Thymus (tissue), 11 donors: ENCODE data around the gene COL11A1. TPM values are rescaled to one million over a fixed set of nuclear protein-coding genes. Genes with fewer than 3 reads are reported as not detected.
"Not testable (repeated sequence)": the region's sequence is repeated elsewhere in the genome, so short reads cannot be mapped to it uniquely, and the experiment has no call there.

ENCODE experiments used
- DNase-seq, 9 donors: peaks; one replicate each; pipeline ENCODE4 v3.0.0-alpha.2; 2013; ENCODE audit warnings: low spot score in 9 of 9, low read depth in 6 of 9, missing footprints in 1 of 9
- H3K27ac ChIP-seq, 2 donors: one replicate each; pipeline ENCODE4 v1.5.1; 2013; ENCODE audit warnings: control low read depth in 1 of 2, low read depth in 1 of 2, low read length in 1 of 2, mild to moderate bottlenecking in 1 of 2, moderate library complexity in 1 of 2
- H3K27me3 ChIP-seq, 2 donors: one replicate each; pipeline ENCODE4 v1.5.1; 2013; ENCODE audit warnings: low read length in 1 of 2; ENCODE audit not compliant: control insufficient read depth in 2 of 2, insufficient read depth in 1 of 2
- H3K36me3 ChIP-seq, 2 donors: one replicate each; pipeline ENCODE4 v1.5.1; 2013; ENCODE audit warnings: low read length in 1 of 2, mild to moderate bottlenecking in 1 of 2, moderate library complexity in 1 of 2; ENCODE audit not compliant: control insufficient read depth in 2 of 2, insufficient read depth in 2 of 2
- H3K4me1 ChIP-seq, 2 donors: one replicate each; pipeline ENCODE4 v1.5.1; 2013; ENCODE audit warnings: low read length in 2 of 2; ENCODE audit not compliant: control insufficient read depth in 2 of 2, insufficient read depth in 2 of 2
- H3K4me3 ChIP-seq, 2 donors: one replicate each; pipeline ENCODE4 v1.5.1; 2013; ENCODE audit warnings: low read length in 2 of 2, control low read depth in 1 of 2, mild to moderate bottlenecking in 1 of 2
- H3K9me3 ChIP-seq, 2 donors: one replicate each; pipeline ENCODE4 v1.5.1; 2013; ENCODE audit warnings: low read length in 1 of 2, mild to moderate bottlenecking in 1 of 2; ENCODE audit not compliant: control insufficient read depth in 2 of 2, insufficient read depth in 1 of 2
- WGBS: extraction: QIAGEN DNeasy Blood & Tissue Kit; methylation state at CpG from one replicate; pipeline ENCODE4 v1.1.7; 2013; 5-methylcytosine and 5-hydroxymethylcytosine counted together
- polyA plus RNA-seq: library from polyadenylated mRNA; stranded (reverse); fragments of 200-250 nt; gene quantifications from one replicate; pipeline ENCODE4 v1.2.3, GENCODE V29; 2013
- total RNA-seq: library from RNA; stranded (reverse); fragments of 120-200 nt; gene quantifications from one replicate; pipeline ENCODE4 v1.2.4, GENCODE V29; 2013
- donor health status: healthy.

The COL11A1 gene
- total and polyA plus RNA-seq, 2 donors = 0.24 to 0.25 TPM

GRCh38 chr1:102842606-102843005, 265.7 kb downstream of the COL11A1 start:
- no peak for DNase-seq
- Histone ChIP-seq H3K36me3 (no peaks in the 10 kb centered on the region), H3K27me3 (no peaks in the 10 kb centered on the region), H3K4me3 (no peak overlapping the region), H3K4me1 (no peaks in the 10 kb centered on the region), H3K9me3 (peaks cover 0 to 6% of the 10 kb centered on the region in 2 donors), H3K27ac (no peak overlapping the region)
- WGBS = 62% methylated on average over 3 of the region's 3 CpGs

- Histone ChIP-seq H3K4me3 (no peak overlapping the region), H3K27me3 (no peaks in the 10 kb centered on the region), H3K4me1 (no peaks in the 10 kb centered on the region), H3K27ac (no peak overlapping the region), H3K9me3 (peaks cover 0 to 6% of the 10 kb centered on the region in 2 donors), H3K36me3 (no peaks in the 10 kb centered on the region)
- 89% methylated on average over 5 of the region's 5 CpGs for WGBS
- no peak for DNase-seq
Measured at GRCh38 chr1:102840741-102841140, 267.6 kb downstream of the COL11A1 start.

GRCh38 chr1:102838016-102838415, 270.3 kb downstream of the COL11A1 start:
- H3K27ac ChIP-seq = no peak overlapping the region
- no peaks in the 10 kb centered on the region for H3K36me3 ChIP-seq
- DNase-seq = no peak
- 91% methylated on average over 4 of the region's 4 CpGs for WGBS
- H3K4me1 ChIP-seq = no peaks in the 10 kb centered on the region
- H3K9me3 ChIP-seq = peaks cover 0 to 8% of the 10 kb centered on the region in 2 donors
- H3K27me3 ChIP-seq = no peaks in the 10 kb centered on the region
- no peak overlapping the region for H3K4me3 ChIP-seq

GRCh38 chr1:102837551-102837950, 270.8 kb downstream of the COL11A1 start:
- no peak overlapping the region for H3K27ac ChIP-seq
- peaks cover 0 to 4% of the 10 kb centered on the region in 2 donors for H3K9me3 ChIP-seq
- no peak for DNase-seq
- H3K36me3 ChIP-seq = no peaks in the 10 kb centered on the region
- no peaks in the 10 kb centered on the region for H3K27me3 ChIP-seq
- H3K4me1 ChIP-seq = no peaks in the 10 kb centered on the region
- no peak overlapping the region for H3K4me3 ChIP-seq
- WGBS = 71% methylated on average over 1 of the region's 1 CpG

GRCh38 chr1:102836991-102837390, 271.3 kb downstream of the COL11A1 start:
- Histone ChIP-seq H3K36me3 (no peaks in the 10 kb centered on the region), H3K27ac (no peak overlapping the region), H3K4me3 (no peak overlapping the region), H3K4me1 (no peaks in the 10 kb centered on the region), H3K27me3 (no peaks in the 10 kb centered on the region), H3K9me3 (peaks cover 0 to 2% of the 10 kb centered on the region in 2 donors)
- DNase-seq = no peak
- WGBS = 79% methylated on average over 2 of the region's 2 CpGs

GRCh38 chr1:102834688-102835320, 273.5 kb downstream of the COL11A1 start:
- DNase-seq = no peak
- no peaks in the 10 kb centered on the region for H3K27me3 ChIP-seq
- H3K4me3 ChIP-seq = no peak overlapping the region
- no peaks in the 10 kb centered on the region for H3K4me1 ChIP-seq
- H3K9me3 ChIP-seq = peaks cover 0 to 2% of the 10 kb centered on the region in 2 donors
- H3K27ac ChIP-seq = no peak overlapping the region
- no peaks in the 10 kb centered on the region for H3K36me3 ChIP-seq
- WGBS = 94% methylated on average over 1 of the region's 1 CpG

GRCh38 chr1:102833151-102833550, 275.2 kb downstream of the COL11A1 start:
- no peak for DNase-seq
- H3K4me1 ChIP-seq = no peaks in the 10 kb centered on the region
- H3K27me3 ChIP-seq = no peaks in the 10 kb centered on the region
- WGBS = 64% methylated on average over 2 of the region's 2 CpGs
- no peak overlapping the region for H3K4me3 ChIP-seq
- H3K9me3 ChIP-seq = peaks cover 0 to 2% of the 10 kb centered on the region in 2 donors
- H3K27ac ChIP-seq = no peak overlapping the region
- no peaks in the 10 kb centered on the region for H3K36me3 ChIP-seq

- H3K36me3 ChIP-seq, H3K9me3 ChIP-seq, H3K27me3 ChIP-seq, H3K4me3 ChIP-seq, H3K27ac ChIP-seq, DNase-seq, H3K4me1 ChIP-seq: not testable (repeated sequence)
- WGBS = 89% methylated on average over 9 of the region's 9 CpGs
Measured at GRCh38 chr1:102826706-102827105, 281.6 kb downstream of the COL11A1 start.
